ENCODE results near the gene ENG. TPM values are rescaled to one million over a fixed set of nuclear protein-coding genes. Genes with fewer than 3 reads are reported as not detected.

ENG gene
- total RNA-seq, 4 donors from 2014 or later, result 45.6 to 115 (median 51.1) TPM

- WGBS, 2 donors, result 94 to 96% methylated on average over 11 of the region's 11 CpGs
- peaks cover 41 to 46% of the 10 kb centered on the region in 2 donors for H3K36me3 ChIP-seq
- intact Hi-C loops (cut with DNase I), result no loop called here
- no peak for DNase-seq
- H3K4me1 ChIP-seq, result peaks cover 7 to 11% of the 10 kb centered on the region in 2 donors
- H3K27me3 ChIP-seq, result no peaks in the 10 kb centered on the region
- no peaks in the 10 kb centered on the region for H3K9me3 ChIP-seq
- no peak overlapping the region for H3K27ac ChIP-seq
- no peak for TF ChIP-seq POLR2A (IDR thresholded peaks at IDR 0.05)
- TF ChIP-seq CTCF (IDR thresholded peaks at IDR 0.05), result no peak
- H3K4me3 ChIP-seq (replicated peaks in 1 of 3), result no peak overlapping the region
These were observed 35.9 kb downstream of the ENG start for GRCh38 chr9:127818574-127818973.

DNA sequence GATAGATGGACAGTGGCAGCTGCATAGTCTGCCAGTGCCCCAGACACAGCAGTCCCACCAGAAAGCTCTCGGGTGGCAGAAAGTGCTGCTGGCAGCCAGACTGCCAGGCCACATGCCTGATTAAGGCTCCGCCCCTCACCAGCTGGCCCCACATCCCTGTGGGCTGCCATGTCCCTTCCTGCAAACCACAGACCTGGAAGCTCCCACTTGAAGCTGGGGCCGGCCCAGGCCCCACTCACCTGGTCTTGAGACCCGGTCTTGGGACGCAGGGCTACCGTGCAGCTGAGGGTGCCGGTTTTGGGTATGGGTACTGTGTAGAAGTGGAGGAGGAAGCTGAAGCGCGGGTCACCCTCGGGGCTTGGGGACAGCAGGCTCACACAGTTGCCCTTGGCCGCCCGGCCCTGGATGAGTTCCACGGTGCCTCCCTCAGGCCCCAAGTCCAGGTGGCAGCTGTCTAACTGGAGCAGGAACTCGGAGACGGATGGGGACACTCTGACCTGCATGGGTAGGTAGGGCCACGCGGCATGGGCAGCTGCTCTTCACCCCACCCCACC, 36.5 kb downstream of the ENG start:
- TF ChIP-seq POLR2A (IDR thresholded peaks at IDR 0.05) (no peak), CTCF (IDR thresholded peaks at IDR 0.05) (no peak)
- no peak overlapping the region for H3K27ac ChIP-seq
- WGBS, 2 donors, result 89 to 90% methylated on average over 13 to 14 of the region's 17 CpGs
- H3K4me1 ChIP-seq, result peaks cover 7 to 10% of the 10 kb centered on the region in 2 donors
- H3K4me3 ChIP-seq (replicated peaks in 1 of 3), result no peak overlapping the region
- intact Hi-C loops (cut with DNase I), result no loop called here
- H3K9me3 ChIP-seq, result no peaks in the 10 kb centered on the region
- peaks cover 48 to 53% of the 10 kb centered on the region in 2 donors for H3K36me3 ChIP-seq
- H3K27me3 ChIP-seq, result no peaks in the 10 kb centered on the region
- DNase-seq, result no peak

GRCh38 chr9:127816728-127817127, 37.7 kb downstream of the ENG start:
- Histone ChIP-seq H3K4me3 (replicated peaks in 1 of 3) (no peak overlapping the region), H3K27ac (no peak overlapping the region), H3K27me3 (no peaks in the 10 kb centered on the region), H3K9me3 (no peaks in the 10 kb centered on the region), H3K4me1 (peaks cover 0 to under 1% of the 10 kb centered on the region in 2 donors), H3K36me3 (peaks cover 57 to 60% of the 10 kb centered on the region in 2 donors)
- no peak for DNase-seq
- WGBS, 2 donors, result 93 to 94% methylated on average over 3 to 6 of the region's 8 CpGs
- no peak for TF ChIP-seq CTCF (IDR thresholded peaks at IDR 0.05)
- no peak for TF ChIP-seq POLR2A (IDR thresholded peaks at IDR 0.05)
- intact Hi-C loops (cut with DNase I), result no loop called here

DNA sequence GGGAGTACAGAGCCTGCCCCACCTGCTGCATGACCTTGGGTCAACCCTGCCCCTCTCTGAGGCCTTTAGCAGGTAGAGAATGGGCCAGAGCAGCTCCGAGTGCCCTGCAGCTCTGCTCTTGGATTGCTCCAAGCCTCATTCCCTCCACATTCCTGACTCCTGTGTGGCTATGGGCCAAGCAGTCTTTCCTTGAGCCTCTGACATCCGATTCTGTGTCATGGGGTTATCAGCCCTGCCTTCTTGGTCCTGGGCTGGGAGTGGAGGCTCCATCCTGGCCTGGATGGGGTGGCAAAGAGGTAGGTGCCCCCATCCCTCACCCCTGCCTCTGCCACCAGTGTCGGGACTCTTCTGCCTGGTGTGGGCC, 38.1 kb downstream of the ENG start:
- no peaks in the 10 kb centered on the region for H3K27me3 ChIP-seq
- no peak for DNase-seq
- no peaks in the 10 kb centered on the region for H3K9me3 ChIP-seq
- H3K27ac ChIP-seq, result no peak overlapping the region
- intact Hi-C loops (cut with DNase I), result no loop called here
- TF ChIP-seq POLR2A (IDR thresholded peaks at IDR 0.05), result no peak
- TF ChIP-seq CTCF (IDR thresholded peaks at IDR 0.05), result no peak
- H3K4me3 ChIP-seq (replicated peaks in 1 of 3), result no peak overlapping the region
- no peaks in the 10 kb centered on the region for H3K4me1 ChIP-seq
- WGBS, 2 donors, result 81 to 90% methylated on average over 2 to 3 of the region's 3 CpGs
- H3K36me3 ChIP-seq, result peaks cover 57 to 60% of the 10 kb centered on the region in 2 donors

GRCh38 chr9:127815512-127816361, 38.7 kb downstream of the ENG start:
- H3K36me3 ChIP-seq, result peaks cover 57 to 60% of the 10 kb centered on the region in 2 donors
- intact Hi-C loops (cut with DNase I), result no loop called here
- DNase-seq, result no peak
- no peak overlapping the region for H3K27ac ChIP-seq
- H3K4me1 ChIP-seq, result no peaks in the 10 kb centered on the region
- no peaks in the 10 kb centered on the region for H3K27me3 ChIP-seq
- TF ChIP-seq POLR2A (IDR thresholded peaks at IDR 0.05) (no peak), CTCF (IDR thresholded peaks at IDR 0.05) (no peak)
- WGBS, 2 donors, result 89 to 91% methylated on average over 18 of the region's 33 CpGs
- H3K9me3 ChIP-seq, result no peaks in the 10 kb centered on the region
- no peak overlapping the region for H3K4me3 ChIP-seq (replicated peaks in 1 of 3)
